DMS 273 (cell line): ENCODE results near the gene TLL2.
"Not testable (repeated sequence)": the region's sequence is repeated elsewhere in the genome, so short reads cannot be mapped to it uniquely, and the experiment has no call there.

Source experiments
- DNase-seq: peaks from one replicate; lab custom pipeline; 2025; ENCODE audit not compliant: unreplicated experiment; lab: John Stamatoyannopoulos, UW

The TLL2 gene

DNA sequence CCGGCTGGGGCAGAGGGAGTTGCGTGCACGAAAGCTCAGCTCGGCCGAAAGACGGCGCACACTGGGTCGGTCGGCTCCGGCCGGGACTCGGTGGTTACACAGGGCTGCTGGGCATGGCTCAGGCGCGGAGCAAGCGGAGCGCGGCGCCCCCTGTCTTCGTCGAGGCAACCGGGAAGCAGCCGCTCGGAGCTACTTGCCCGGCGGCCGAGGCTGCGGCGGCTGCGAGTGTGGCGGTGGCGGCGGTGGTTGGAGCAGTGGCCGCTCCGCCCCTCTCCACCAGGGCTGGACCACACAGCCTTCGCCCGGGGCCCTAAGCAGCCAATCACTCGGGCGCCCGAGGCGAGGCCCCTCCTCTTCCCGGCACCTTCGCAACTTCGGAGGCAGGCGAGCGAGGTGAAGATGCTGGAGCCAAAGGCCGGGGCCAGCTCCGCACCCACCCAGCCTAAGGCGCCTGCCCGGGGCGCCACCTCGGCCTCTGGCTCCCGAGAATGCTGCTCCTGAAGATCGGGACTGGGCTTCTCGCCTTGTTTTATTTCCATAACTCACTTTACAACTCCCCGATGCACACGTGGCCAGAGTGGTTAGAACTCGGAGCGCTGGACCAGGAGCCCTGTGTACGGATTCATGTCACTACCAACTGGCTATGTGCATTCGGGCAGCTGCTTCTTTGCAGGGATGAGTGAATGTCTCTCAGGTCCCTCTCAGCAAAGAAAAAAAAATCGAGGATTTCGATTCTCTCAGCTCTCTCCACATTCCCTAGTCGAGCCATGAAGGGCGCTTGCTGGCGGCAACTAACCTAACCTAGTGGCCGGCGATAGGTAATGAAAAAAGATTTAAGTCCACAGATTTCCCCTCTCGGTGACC, at the start of gene TLL2:
TLL2 (minus strand) TSS at position 229 of the 864 bp plus-strand sequence. CDS start 241 bp downstream, outside the sequence.
- peak; percentile 92 for DNase-seq

DNA sequence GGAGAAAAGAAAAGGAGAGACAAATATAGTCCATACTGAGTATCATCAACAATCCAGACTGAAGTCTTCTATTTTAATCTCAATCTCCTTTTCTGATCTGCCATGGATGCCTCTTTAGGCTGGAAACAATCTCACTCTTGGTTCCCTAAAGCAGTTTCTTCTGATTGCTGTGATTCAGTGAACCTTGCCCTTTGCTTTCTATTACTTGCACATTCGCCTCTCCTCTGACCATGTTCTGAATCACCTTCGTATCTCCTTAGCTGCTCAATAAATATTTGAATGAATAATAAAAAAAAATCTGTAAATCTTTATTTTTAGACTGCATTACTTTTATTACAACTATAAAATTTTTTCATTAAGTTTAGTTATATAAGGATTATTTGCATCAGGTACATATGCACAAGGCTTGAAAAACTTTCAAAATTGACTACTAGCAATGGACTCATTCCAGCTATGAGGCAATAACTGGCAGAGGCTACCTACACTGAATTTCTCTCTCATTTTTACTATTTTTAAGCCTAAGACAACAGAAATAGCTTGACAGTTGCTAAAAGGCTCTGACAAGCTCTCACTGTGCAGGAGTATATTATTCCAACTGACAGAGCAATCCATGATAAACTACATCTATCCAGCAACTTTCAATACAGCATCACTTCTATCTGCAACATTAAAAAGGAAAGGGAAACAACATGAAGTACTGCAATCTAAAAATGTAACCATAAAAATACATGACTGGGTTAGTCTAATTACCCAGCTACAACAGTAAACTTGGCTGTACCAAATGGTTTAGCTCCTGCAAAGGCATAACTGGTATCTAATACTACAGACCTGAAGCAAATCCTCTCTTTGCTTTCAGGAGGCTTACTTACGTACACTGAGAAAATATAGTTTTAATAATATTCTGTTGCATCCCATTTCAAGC, 47.5 kb upstream of the TLL2 start:
- DNase-seq, result no peak

DNA sequence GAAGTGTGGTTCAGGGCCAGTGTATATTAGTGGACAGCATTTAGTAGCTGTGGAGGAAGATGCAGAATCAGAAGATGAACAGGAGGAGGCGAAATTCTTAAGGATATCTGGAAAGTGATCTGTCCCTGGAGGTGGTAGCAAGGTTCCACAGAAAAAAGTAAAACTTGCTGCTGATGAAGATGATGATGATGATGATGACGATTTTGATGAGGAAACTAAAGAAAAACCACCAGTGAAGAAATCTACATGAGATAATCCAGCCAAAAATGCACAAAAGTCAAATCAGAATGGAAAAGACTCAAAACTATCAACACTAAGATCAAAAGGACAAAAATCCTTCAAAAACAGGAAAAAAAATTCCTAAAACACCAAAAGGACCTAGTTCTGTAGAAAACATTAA, 46.8 kb upstream of the TLL2 start:
- no peak for DNase-seq

DNA sequence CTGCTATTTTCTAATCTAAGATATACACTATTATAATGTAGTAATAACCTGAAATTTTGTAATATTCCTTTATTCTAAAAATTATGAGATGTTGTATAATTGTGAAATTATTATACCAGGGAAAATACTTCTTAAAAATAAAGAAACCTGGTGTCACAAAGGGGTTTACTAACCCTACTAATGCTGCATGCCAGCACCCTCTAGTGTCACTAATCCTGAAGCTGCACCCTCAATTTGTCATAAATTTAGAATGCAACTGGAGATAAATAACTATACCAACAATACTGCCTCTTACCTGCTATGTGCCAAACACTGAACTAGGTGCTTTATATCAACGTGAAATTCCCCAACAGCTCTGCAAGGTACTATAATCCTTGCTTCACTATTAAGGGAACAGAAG, 42.3 kb upstream of the TLL2 start:
- DNase-seq, result peak; percentile 25

DNA sequence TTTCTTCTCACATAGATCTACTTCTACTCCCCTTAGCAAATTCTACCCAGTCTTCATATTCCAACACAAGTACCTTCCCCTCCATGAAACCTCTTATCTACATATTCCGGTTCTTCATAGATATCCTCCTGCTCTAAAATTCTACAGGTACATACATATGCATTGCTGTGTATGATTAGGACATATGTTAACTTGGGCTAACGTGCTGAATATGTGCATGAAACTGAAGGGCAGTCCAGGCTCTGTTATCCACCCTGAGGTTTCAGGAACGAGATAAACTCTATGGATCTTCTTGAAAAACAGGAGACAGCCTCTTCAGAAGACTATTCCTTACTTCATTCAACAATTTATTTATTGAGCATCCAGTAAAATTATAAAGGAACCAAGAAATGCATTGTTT, 41.6 kb upstream of the TLL2 start:
- DNase-seq, result no peak

DNA sequence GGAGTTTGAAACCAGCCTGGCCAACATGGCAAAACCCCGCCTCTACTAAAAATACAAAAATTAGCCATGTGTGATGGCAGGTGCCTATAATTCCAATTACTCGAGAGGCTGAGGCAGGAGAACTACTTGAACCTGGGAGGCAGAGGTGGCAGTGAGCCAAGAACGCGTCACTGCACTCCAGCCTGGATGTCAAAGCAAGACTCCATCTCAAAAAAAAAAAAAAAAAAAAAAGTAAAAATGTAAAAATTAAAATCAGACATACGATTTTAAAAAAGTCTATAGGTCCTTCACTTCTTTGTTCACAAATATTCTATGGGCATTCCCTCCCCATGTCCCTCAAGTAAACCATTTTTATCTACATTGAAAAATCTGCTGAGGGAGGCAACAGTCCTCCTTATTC, 34.9 kb upstream of the TLL2 start:
- no peak for DNase-seq

DNA sequence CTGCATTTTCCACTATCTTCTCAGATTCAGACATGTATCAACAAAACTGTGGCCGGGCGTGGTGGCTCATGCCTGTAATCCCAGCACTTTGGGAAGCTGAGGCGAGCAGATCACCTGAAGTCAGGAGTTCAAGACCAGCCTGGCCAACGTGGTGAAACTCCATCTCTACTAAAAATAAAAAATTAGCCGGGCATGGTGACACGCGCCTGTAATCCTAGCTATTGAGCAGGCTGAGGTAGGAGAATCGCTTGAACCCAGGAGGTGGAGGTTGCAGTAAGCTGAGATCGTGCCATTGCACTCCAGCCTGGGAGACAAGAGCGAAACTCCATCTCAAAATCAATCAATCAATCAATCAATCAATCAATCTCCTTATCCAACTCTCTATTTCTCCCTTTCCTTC, 31.8 kb upstream of the TLL2 start:
- not testable (repeated sequence) for DNase-seq

DNA sequence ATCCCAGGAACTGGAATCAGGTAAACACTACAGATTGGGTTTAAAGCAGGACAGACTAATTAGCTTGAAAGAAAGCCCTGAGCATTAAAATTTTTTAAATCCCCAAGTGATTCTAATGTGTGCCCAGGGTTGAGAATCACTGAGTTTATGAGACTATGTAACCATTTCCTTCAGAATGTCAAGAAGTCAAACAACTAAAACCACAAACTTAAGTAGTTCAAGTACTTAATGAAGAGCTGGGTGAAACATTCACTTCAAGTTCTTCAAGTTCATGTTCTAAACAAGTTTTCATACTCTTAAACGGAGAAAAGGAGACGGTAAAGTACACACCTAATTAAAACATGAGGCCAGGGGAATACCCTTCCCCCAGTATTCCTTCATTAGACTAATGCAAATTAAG, 28.2 kb upstream of the TLL2 start:
- DNase-seq, result no peak

DNA sequence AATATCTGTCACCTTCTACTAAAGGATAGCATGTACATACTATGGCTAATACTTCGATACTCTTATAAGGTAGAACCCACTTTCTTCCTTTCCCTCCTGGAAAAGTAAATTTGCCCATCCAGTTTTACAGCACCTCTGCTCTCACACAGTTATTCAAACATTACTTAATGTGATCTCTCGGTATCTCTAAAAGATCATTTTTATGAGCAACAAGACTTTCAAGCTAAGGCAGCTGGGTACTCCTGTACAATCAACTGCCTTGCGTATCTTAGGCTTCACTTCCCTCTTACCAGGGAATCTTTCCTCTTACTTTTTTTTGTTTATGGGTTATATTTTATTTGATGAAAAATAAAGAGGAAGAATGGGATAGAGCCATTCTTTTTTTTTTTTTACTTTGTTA, 26.5 kb upstream of the TLL2 start:
- DNase-seq, result no peak

DNA sequence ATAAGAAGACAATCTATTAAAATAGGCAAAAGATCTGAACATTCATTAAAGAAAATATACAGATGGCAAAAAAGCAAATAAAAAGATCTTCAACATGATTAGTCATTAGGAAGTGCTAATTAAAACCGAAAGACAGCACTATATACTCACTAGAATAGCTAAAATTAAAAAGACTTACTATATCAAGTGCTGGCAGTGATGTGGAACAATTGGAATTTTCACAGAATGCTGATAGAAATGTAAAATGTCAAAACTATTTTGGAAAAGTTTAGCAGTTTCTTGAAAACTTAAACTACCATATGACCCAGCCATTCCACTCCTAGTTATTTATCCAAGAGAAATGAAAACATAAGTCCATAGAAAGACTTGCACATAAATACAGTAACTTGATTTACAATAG, 25.0 kb upstream of the TLL2 start:
- no peak for DNase-seq

DNA sequence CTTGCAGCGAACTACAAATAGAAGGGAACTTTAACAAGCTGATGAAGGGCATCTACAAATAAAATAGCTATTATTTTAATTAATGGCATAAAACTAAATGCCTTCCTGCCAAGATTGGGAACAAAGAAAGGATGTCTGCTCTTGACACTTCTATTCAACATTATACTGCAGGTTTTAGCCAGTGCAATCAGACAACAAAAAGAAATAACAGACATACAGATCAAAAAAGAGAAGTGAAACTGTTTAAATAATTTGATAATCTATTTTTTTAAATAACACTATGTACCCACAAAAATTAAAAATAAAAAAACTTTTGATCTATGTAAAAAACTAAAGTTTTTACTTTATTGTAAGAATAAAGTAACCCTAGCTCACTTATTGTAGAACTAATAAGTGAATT, 22.4 kb upstream of the TLL2 start:
- no peak for DNase-seq

DNA sequence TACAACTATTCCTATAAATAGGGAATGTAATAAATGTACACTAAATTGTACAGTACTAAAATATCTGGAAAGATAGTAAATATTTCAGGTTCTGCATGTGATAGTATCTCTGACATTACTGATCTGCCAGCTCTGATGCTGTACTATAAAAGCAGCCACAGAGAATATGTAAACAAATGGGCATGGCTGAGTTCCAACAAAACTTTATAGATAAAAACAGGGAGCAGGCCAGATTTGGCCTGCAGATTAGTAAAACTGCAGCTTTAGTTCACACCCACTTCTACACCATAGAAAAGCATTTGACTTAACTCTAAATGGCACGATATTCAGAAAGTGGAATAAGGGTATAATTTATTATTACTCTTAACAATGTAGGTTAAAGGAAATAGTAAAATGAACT, 18.8 kb upstream of the TLL2 start:
- peak; percentile 15 for DNase-seq

DNA sequence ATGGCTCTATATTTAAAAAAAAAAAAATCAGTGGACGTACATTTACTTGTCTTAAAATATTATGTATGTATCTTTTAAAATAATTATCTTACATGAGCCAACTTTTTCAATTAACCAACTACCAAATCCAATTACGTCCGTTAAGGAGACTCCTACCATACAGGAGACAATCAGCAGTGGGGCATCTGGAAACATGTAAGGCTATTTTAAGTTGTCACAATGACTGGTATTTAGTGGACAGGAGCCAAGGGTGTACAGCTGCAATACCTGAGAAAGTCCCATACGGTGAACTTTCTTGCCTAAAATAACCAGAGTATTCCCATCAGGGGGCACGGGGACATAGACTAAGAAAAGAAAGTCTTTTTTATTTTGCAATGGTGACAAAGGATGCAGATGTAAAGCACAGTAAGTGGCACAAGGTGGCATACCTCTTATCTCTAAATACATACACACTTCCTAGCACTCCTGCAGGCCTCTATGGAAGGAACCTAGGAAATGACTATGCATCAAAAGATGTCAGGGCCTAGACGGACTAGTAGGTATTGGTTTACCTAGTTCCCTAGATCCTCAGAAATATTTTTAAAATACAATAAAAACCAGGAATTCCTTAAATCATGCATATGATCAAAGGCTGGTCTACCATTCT, 16.0 kb upstream of the TLL2 start:
- no peak for DNase-seq

DNA sequence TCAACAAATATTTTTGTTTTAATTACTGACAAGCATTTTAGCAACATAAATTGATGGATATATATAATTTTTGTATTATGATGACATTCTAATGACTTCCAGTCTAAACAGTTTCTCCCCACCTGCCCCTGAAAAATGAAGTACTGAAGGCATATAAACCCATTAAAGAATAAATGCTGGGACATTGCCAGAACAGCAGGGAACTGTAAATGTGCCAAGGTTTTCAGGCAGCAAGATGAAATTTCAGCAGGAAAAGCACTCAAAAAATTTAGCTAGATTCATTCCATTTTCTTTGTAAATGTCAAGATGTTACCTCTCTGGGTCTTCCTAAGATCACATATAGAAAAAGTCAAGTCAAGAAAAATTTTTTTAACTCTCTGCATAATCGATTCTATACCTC, 11.0 kb upstream of the TLL2 start:
- no peak for DNase-seq

DNA sequence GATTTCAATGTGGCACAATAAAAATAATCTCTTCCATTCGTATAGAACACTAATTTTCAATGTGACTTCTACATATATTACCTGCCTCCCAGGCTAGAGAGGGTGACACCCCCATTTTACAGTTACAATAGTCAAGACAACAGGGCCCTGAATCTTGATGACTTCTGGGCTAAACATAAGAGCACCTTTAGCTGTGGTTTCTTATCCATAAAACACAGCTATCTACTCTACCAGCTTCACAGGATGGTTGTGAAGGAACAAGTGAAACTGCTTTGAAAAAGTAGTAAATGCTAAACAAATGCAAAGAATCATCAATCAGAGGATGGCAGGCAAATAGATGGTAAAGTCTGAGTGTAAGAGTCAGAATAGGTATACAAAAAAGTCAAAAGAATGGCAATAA, 3.6 kb upstream of the TLL2 start:
- DNase-seq, result no peak

DNA sequence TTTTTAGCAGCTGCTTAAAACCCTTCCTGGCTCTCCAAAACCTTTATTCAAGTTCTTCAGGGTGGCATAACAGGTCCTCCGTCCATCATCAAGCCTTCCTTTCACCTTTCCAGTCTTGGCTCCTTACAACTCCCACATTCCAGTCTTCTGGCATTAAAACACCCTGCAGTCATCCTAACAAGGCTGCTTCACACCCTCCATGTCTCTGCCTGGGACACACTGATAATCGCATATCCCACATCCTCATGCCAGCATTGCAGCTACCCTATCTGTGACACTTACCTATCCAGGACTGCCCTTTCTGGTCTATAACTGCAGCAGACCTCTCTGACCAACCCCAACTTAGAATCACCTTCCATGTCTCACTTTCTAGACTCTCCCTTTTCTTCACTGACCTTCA, 2.6 kb upstream of the TLL2 start:
- no peak for DNase-seq

DNA sequence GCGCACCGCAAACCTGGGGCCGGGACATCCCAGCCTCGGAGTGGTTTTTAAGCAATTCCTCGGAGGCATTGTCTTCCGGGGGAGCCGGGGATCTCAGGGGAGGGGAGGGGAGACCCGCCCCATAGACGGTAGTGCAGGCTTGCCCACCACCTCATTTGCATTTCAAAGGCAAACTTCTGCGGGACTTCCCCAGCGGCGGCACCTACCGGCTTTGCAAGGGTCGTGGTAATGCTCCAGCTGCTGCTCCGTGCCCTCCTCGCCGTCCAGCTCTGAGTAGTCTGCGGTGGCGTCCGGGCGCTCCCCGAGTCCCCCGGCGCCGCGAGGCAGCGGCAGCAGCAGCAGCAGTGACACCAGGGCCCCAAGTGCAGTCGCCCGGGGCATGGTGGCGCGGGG, 425 bp downstream of the TLL2 start:
- DNase-seq, result peak; percentile 59

DNA sequence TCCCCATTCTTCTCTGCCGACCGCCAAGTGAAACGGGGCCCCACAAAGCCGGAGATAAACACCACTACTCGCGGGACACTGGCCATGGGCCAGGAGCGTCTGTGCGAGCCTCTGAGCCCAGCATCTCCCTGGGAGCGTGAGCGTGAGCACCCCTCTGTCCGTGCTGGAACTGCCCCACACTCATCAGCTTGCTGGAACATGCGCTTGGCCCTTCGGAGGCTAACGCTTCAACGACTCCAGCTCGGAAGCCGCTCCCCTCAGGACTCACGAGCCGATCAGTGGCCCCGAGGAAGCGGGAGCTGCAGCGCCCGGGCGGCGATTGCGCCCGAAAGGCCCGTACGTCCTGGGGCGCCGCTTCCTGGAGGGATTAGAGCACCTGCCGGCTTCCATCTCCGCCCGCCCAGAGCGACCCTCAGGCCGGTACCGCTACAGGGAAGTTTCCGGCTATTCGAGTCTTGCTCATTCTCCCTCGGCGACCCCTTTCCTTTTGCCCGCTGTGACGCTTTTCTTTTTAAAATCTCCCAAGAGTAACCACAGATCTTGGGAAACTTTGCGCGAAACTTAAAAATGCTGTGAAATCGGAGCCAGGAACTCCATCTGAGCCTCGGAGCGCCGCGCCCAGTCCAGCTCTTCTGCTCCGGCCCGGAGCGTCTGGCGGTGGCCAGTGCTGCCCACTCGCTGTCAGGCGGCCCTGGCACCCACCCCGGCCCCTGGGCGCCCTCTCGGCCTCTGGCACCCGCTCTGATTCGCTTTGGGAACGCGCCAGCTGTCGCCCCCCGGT, 1.0 kb downstream of the TLL2 start:
- peak; percentile 67 for DNase-seq

DNA sequence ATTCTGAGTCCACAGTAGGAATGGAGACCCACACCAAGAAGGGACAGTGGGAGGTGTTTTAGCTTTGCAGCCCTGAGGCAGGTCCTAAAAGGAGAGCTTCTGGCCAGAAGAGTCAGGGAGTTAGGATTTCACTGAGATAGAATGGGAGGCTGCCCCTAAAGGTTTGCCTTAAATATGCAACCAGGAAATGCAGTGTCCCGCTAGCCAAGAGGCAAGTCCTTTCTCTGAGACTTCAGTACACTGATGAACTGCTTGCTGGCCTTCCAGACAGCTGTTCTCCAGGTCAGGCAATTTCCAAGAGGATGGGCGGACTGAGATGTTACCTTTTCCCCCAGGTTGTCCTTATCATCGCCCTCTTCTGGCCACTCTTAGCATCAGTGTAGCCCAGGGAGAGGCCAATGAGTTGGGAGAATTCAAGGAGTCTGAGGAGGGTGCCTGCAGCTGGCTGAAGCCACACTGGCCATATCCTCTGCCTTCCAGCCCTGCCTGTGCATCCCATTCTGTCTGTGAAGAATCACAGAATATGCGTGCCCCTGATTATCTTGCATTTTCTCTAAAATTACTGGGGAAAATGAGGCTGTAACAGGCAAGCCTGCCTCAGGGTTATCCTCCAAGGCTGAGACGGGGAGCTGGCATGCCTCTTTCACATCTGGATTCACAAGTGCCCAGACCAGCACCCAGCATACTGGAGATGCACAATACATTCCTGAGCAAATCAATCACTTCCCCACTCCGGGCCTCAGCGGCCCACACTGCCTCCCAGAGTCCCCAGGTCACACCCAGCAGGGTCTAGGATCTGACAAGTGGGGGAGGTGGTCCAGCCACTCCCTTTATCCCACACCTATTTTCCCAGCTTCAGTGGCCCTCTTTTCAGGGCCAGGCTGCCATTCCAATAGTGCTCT, 2.4 kb downstream of the TLL2 start:
- DNase-seq, result peak; percentile 67
